ENCODE measurements around the gene HOXD8.

Gene HOXD8

GRCh38 chr2:176130957-176131847 lies 1.7 kb downstream of the HOXD8 start:
- DNase-seq, result no peak

- no peak for DNase-seq
Measured at GRCh38 chr2:176131848-176132158, 2.3 kb downstream of the HOXD8 start.

- no peak for DNase-seq
Measured at GRCh38 chr2:176132205-176133171, 3.0 kb downstream of the HOXD8 start.

- peak; percentile 26 for DNase-seq
Measured at GRCh38 chr2:176133389-176133788, 3.9 kb downstream of the HOXD8 start.

- no peak for DNase-seq
Measured at GRCh38 chr2:176134035-176134434, 4.5 kb downstream of the HOXD8 start.

- DNase-seq, result peak; percentile 57
Measured at GRCh38 chr2:176135035-176135440, 5.5 kb downstream of the HOXD8 start.

- no peak for DNase-seq
Measured at GRCh38 chr2:176136374-176137251, 7.1 kb downstream of the HOXD8 start.

- no peak for DNase-seq
Measured at GRCh38 chr2:176137252-176137580, 7.7 kb downstream of the HOXD8 start.

GRCh38 chr2:176137906-176138305 lies 8.4 kb downstream of the HOXD8 start:
- DNase-seq, result no peak

- DNase-seq, result peak; percentile 39
Measured at GRCh38 chr2:176138526-176138922, 9.0 kb downstream of the HOXD8 start.

GRCh38 chr2:176138923-176139660 lies 9.6 kb downstream of the HOXD8 start:
- no peak for DNase-seq

- DNase-seq, result no peak
Measured at GRCh38 chr2:176139661-176140512, 10.4 kb downstream of the HOXD8 start.

- no peak for DNase-seq
Measured at GRCh38 chr2:176140513-176141317, 11.2 kb downstream of the HOXD8 start.

- no peak for DNase-seq
Measured at GRCh38 chr2:176142281-176142680, 12.8 kb downstream of the HOXD8 start.

GRCh38 chr2:176145085-176145969 lies 15.8 kb downstream of the HOXD8 start:
- DNase-seq, result no peak

- DNase-seq, result no peak
Measured at GRCh38 chr2:176146101-176146500, 16.6 kb downstream of the HOXD8 start.

- DNase-seq, result no peak
Measured at GRCh38 chr2:176146645-176147044, 17.1 kb downstream of the HOXD8 start.

- DNase-seq, result no peak
Measured at GRCh38 chr2:176147210-176147799, 17.8 kb downstream of the HOXD8 start.

All from DMS79 (cell line).